Retinal pigment epithelial cell (primary cell): Measurements from ENCODE around the gene UBE2L3.
"Not testable (repeated sequence)": the region's sequence is repeated elsewhere in the genome, so short reads cannot be mapped to it uniquely, and the experiment has no call there.

Source experiments
- DNase-seq: peaks from one replicate; pipeline ENCODE4 v3.0.0-alpha.2; 2010; ENCODE audit warnings: low read depth
- H3K4me3 ChIP-seq: 2 replicates; pipeline ENCODE4 v1.5.1; 2011; ENCODE audit warnings: mild to moderate bottlenecking, low read length, control low read depth, moderate library complexity
- CTCF ChIP-seq: conservative IDR thresholded peaks from 2 replicates; pipeline ENCODE4 v1.5.1; 2011; ENCODE audit warnings: low read depth, low read length, control low read depth, inconsistent platforms

The UBE2L3 gene

GRCh38 chr22:21606775-21607174, 39.3 kb downstream of the UBE2L3 start:
- no peak overlapping the region for H3K4me3 ChIP-seq
- no peak for TF ChIP-seq CTCF
- DNase-seq, result no peak

- H3K4me3 ChIP-seq, DNase-seq: not testable (repeated sequence)
Observed at GRCh38 chr22:21609556-21610157, 42.1 kb downstream of the UBE2L3 start.

GRCh38 chr22:21611210-21611977, 43.9 kb downstream of the UBE2L3 start:
- no peak overlapping the region for H3K4me3 ChIP-seq
- no peak for TF ChIP-seq CTCF
- DNase-seq, result no peak

GRCh38 chr22:21612858-21613257, 45.3 kb downstream of the UBE2L3 start:
- no peak for TF ChIP-seq CTCF
- no peak for DNase-seq
- H3K4me3 ChIP-seq, result no peak overlapping the region

- TF ChIP-seq CTCF, result no peak
- H3K4me3 ChIP-seq, result no peak overlapping the region
- DNase-seq, result no peak
Observed at GRCh38 chr22:21613553-21614233, 46.2 kb downstream of the UBE2L3 start.

GRCh38 chr22:21615731-21616130, 48.2 kb downstream of the UBE2L3 start:
- DNase-seq, result no peak
- H3K4me3 ChIP-seq, result no peak overlapping the region
- TF ChIP-seq CTCF, result no peak

GRCh38 chr22:21617337-21617736, 49.8 kb downstream of the UBE2L3 start:
- not testable (repeated sequence) for DNase-seq

GRCh38 chr22:21621025-21621424, 53.5 kb downstream of the UBE2L3 start:
- TF ChIP-seq CTCF, result no peak
- no peak overlapping the region for H3K4me3 ChIP-seq
- DNase-seq, result no peak

More at GRCh38 chr22:21617337-21617736, 49.8 kb downstream of the UBE2L3 start:
- H3K4me3 ChIP-seq, result not testable (repeated sequence)
